Cardiac fibroblast (primary cell): ENCODE data around the gene DIAPH2.
A peak's percentile ranks its signal among the peaks of the same experiment; 100 is the strongest.

Experiments used
- DNase-seq, 2 donors: peaks; one replicate each; pipeline versions ENCODE4 v3.0.0 to v3.0.0-alpha.2; 2010; ENCODE audit warnings: low read depth in 2 of 2
- H3K4me3 ChIP-seq, 2 donors: replicated peaks in 1 of 2; 1 replicate in 1 of 2; 2 replicates in 1 of 2; pipeline ENCODE4 v1.5.1; 2011; ENCODE audit warnings: low read depth in 2 of 2, low read length in 2 of 2, mild to moderate bottlenecking in 2 of 2, moderate library complexity in 1 of 2
- CTCF ChIP-seq: IDR thresholded peaks from one replicate; pipeline ENCODE4 v1.5.1; 2011; ENCODE audit warnings: low read depth, mild to moderate bottlenecking, low read length, inconsistent platforms

DIAPH2 gene

DNA sequence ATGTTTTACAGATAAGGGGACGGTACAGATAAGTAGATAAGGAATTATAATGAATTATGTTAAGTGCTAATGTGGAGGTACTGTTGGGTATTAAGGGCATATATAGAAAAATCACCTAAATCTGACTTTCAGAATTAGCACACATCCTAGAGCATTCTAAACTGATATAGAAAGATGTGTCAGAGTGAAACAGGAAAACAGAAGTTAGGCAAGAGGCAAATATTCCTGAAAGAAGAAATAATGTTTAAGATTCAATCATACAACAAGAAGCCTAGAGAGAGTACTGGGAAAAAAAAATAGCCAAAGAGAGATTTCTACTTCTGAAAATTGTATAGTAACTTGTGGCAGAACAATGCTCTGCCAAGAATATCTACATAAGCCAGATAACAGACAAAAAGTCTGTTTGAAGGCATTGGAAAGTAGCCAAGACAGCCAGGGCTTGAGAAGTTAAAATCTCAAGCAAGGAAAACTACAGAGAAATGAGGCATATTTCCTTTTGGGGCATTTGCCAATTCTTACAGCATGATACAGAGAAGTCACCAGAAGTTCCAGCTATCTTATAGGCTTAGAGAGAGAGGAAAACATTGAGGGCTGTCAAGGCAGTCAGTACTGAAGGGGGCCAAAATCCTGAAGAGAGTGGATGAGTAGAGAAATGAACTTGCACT lies 845.0 kb downstream of the DIAPH2 start:
- peak; percentile 68 to 95 for DNase-seq

DNA sequence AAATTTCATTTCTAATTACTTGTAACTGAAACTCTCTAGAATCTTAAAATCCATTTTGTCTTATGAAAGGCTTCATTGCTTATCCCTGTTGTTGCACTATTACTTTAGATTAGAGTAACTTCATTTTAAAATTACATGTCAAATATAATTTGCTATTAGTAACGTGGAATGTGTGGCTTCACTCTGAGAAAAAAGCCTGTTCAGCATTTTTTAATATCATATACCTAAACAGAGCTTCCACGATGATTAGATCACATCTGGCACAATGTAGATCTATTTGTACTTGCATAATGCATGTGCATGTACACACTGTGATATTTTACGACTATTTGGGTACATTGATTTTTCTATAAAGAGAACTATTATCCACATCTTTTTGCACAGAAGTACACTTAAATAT lies 847.2 kb downstream of the DIAPH2 start:
- H3K4me3 ChIP-seq = no peak overlapping the region
- no peak for DNase-seq
- TF ChIP-seq CTCF = no peak

More for the DNA sequence above, 845.0 kb downstream of the DIAPH2 start:
- H3K4me3 ChIP-seq = no peak overlapping the region
- TF ChIP-seq CTCF = no peak

GRCh38 chrX:97538745-97539144 lies 854.1 kb downstream of the DIAPH2 start:
- TF ChIP-seq CTCF = no peak
- no peak overlapping the region for H3K4me3 ChIP-seq

DNA sequence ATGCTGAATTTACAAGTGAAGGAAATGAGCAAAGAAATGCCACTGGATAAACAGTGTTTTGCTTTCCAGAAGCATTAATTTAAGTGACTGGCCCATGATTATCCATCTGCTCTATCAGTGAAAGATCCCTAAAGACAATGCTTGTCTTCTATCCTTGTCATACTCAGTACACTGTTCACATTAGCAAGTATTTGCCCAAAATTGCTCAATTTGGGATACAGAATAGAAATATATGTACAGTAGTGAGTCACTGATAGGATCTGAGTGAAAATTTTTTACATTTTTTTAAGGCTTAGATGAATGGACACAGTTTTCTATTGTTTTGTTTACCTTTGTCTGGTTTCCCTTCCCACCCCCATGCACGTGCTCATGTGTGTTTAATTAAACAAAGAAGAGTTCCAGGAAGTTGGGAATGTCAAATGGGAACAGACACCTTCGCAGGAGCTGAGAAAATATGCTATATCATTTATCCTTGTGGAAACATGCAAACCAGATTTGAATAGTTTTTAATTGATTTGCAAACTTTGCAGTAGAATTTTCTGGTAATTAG lies 855.4 kb downstream of the DIAPH2 start:
- DNase-seq = peak in 1 of 2 donors; percentile 35
- TF ChIP-seq CTCF = no peak
- no peak overlapping the region for H3K4me3 ChIP-seq

More at GRCh38 chrX:97538745-97539144, 854.1 kb downstream of the DIAPH2 start:
- DNase-seq = no peak

DNA sequence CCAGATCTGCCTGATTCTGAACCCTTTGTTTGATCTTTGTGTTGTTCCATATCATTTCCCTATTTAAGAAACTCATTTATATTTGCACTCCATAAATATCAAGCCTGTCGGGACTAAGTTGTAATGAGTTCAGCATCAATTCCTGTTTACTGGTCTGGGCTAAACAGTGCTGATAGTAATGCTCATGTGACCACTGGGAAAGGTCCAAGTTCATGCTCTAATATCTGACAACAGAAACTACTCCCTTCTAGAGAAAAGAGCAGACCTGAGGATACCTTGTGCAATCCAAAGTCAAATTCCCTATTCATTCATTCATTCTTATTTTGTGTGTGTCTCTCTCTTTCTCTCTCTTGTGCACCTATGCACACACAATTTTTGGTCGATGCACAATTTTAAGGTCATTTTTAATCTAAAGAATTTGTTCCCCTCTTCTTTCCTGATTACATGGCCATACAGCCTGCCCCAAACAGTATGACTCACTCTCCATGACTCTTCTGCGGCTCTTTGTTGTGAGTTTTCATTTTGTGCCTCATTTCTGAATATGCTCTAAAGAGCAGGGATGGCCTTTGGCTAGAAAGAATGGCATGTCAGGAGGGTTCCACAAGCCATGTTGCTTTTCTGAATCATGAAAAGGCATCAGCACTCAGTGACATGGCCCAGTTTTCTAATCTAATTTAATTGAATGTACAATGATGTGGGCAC lies 863.4 kb downstream of the DIAPH2 start:
- no peak for TF ChIP-seq CTCF
- H3K4me3 ChIP-seq = no peak overlapping the region
- peak; percentile 13 to 50 for DNase-seq

GRCh38 chrX:97551821-97552220 lies 867.2 kb downstream of the DIAPH2 start:
- no peak for TF ChIP-seq CTCF
- no peak for DNase-seq

More at GRCh38 chrX:97551821-97552220, 867.2 kb downstream of the DIAPH2 start:
- no peak overlapping the region for H3K4me3 ChIP-seq
